Gastrocnemius medialis (tissue), 4 donors: Measurements from ENCODE around the gene SERPINE2.

ENCODE experiments used
- CTCF ChIP-seq, 5 experiments: fragments of 450-650 bp in 3 of 5; fragments of 200-600 bp in 2 of 5; sonication (generic) in 2 of 5; IDR thresholded peaks in 4 of 5; conservative IDR thresholded peaks in 1 of 5; 1 replicate in 4 of 5; 2 replicates in 1 of 5; pipeline ENCODE4 v1.5.1; 2016 to 2019; ENCODE audit warnings: antibody characterized with exemption in 5 of 5, mild to moderate bottlenecking in 3 of 5, moderate library complexity in 3 of 5
- POLR2A ChIP-seq, 2 donors: fragments of 450-650 bp; IDR thresholded peaks; one replicate each; pipeline ENCODE4 v1.6.1; 2017; ENCODE audit warnings: antibody characterized with exemption in 2 of 2, mild to moderate bottlenecking in 2 of 2, moderate library complexity in 2 of 2

- TF ChIP-seq CTCF (IDR thresholded peaks at IDR 0.05 in 4 of 5, conservative IDR thresholded peaks at IDR 0.05 in 1 of 5) (no peak), POLR2A (IDR thresholded peaks at IDR 0.05) (no peak)
Measured at GRCh38 chr2:223925106-223925505, 114.0 kb downstream of the SERPINE2 start.
